Fibroblast of the conjunctiva (primary cell): ENCODE data around the gene FGFR3.
A peak's percentile ranks its signal among the peaks of the same experiment; 100 is the strongest.

Source experiments
- DNase-seq: peaks from one replicate; pipeline ENCODE4 v3.0.0-alpha.2; 2010; ENCODE audit warnings: low read depth

The FGFR3 gene

DNA sequence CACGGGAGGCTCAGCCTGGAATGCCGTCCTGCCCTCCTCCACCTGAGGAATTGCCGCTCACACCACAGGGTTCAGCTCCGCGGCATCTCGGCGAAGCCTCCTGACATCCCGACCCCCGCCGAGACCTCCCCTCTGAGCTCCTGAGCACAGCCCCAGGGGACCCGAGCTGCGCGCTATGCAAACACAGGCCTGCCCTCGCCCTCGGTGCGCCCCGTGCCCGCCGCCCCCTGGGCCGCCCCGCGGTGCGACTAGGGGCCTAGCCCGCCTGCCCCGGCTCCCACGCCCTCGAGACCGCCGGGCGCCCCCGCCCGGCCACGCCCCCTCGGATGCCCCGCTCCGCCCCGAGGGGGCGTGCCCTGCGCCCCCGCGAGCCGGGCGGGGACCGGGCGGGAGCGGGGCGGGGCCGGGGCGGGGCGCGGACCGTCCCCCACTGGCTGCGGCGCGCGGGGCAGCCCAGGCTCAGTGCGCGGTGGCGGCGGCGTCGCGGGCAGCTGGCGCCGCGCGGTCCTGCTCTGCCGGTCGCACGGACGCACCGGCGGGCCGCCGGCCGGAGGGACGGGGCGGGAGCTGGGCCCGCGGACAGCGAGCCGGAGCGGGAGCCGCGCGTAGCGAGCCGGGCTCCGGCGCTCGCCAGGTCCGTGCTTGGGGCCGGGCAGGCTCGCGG lies at the start of gene FGFR3:
TSS of gene FGFR3 (plus strand) at position 462 of the 664 bp plus-strand sequence. CDS start 642 bp downstream, outside the sequence.
- no peak for DNase-seq

DNA sequence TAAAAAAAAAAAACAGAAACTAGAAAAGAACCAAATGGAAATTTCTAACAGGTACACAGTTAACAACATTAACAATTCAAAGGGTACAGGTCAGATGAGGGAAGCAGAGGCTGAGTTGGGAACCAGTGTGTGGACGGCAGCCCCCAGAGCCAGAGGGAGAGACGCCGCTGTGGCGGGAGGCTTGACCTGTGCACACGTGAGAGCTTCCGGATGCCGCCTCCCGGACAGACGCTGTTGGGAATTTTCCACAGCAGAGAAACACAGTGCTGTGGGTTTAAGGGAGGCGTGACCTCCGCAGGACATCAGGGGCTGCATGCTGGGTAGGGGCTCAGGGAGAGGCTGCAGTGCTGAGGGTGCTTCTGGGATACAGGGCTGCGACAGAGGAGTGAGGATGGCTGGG lies 49.5 kb upstream of the FGFR3 start:
- DNase-seq = no peak

- no peak for DNase-seq
Observed at GRCh38 chr4:1743975-1744374, 49.1 kb upstream of the FGFR3 start.

DNA sequence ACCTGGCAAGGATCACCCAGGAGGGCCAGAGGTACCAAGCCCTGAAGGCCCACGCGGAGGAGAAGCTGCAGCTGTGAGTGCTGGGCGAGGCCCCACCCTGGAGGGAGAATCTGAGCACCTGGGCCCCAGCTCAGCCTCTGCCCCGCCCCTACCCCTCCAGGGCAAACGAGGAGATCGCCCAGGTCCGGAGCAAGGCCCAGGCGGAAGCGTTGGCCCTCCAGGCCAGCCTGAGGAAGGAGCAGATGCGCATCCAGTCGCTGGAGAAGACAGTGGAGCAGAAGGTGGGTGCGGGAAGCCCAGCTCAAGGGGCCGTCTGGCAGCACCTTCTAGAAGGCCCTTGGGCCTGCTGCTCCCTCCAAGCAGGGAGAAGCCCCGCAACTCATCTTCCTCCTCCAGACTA lies 48.5 kb upstream of the FGFR3 start:
- DNase-seq = no peak

GRCh38 chr4:1745165-1745564 lies 47.9 kb upstream of the FGFR3 start:
- DNase-seq = no peak

- no peak for DNase-seq
Observed at GRCh38 chr4:1745697-1746096, 47.4 kb upstream of the FGFR3 start.

DNA sequence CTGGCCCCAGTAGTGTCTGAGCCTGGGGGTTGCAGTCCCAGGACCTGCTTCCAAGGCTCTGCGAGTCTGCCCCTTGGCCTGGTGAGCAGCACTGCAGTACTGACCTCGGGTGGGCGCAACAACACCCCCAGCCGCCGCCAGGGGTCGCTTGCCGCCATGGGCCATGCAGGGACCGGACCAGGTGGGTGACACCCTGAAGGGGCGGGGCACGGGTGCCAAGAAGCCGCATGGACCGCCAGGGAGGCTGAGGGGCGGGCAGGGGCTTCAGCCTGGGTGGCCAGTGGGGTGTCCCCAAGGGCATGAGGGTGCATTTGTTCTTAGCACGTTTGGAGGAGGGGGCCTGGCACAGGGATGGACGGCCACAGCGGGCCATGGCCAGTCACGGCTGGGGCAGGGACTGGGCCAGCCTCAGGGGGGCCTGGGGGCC lies 46.8 kb upstream of the FGFR3 start:
- peak; percentile 31 for DNase-seq

DNA sequence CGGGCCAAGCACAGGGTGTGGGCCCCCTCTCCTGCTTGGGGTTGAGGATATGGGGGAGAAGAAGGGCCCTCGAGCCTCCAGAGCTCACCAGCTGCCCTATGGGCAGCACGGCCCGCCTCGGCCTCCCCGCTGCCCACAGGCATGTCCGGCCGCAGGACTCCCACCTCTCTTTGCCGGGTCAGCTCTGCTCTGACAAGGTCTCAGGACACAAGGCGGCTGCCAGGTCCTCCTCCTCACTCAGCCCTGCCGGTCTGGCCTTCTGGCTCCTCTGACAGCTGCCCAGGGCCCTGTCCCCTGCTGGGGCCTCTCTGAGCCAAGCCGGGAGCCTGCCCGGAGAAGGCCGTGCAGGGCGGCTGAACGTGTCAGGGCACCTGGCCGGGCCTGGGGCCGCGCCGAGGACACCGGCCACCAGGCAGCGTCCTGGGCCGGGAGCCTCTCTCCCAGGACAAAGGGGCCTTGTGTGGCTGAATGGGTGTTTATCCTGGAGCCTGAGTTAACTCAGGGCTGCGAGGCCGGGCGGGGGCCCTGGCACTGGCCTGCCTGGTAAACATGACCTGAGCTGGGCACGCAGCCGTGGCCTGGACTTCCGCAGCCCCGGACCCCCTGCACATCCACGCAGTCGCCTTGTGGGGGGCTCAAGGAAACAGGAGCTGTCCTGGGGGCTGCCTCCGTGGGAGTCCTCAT lies 46.0 kb upstream of the FGFR3 start:
- DNase-seq = no peak

- no peak for DNase-seq
Observed at GRCh38 chr4:1747603-1747967, 45.5 kb upstream of the FGFR3 start.

GRCh38 chr4:1748465-1748995 lies 44.6 kb upstream of the FGFR3 start:
- peak; percentile 30 for DNase-seq

- no peak for DNase-seq
Observed at GRCh38 chr4:1749370-1749769, 43.7 kb upstream of the FGFR3 start.

DNA sequence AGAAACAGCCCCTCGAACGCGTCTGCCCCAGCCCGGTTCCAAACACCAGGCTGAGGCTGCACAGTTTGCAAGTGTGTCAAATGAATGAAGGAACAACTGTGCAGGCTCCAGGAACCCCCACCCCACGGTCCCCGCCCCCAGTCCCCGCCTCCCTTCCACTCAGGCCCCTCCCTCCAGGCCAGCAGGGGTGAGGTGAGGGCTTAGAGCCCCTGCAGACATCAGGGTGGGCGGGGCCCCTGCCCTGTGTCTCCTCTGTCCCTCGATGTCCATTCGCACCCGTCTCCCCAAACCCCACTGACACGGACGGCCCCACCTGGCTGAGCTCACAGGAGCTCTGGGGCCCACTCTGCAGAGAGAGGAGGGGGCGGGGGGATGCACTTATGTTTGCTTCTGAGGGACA lies 43.3 kb upstream of the FGFR3 start:
- no peak for DNase-seq

- DNase-seq = no peak
Observed at GRCh38 chr4:1750381-1751154, 42.5 kb upstream of the FGFR3 start.

GRCh38 chr4:1751155-1751918 lies 41.8 kb upstream of the FGFR3 start:
- no peak for DNase-seq

DNA sequence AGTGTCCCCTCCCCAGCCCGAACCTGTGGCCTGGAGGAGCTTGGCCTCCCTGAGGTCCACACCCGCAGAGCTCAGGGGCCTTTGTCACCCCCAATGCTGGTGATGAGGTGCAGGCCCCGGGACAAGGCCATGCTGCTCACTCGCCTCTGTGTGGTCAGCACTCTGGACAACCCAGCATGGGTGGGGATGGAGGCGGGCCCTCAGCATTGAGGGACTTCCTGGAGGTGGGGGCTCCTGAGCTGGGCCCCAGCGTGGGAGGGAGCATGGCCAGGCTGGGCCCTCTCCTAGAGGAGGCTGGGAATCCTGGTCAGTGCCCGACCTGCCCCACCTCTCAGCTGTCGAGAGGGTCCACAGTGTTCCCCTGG lies 41.2 kb upstream of the FGFR3 start:
- no peak for DNase-seq

DNA sequence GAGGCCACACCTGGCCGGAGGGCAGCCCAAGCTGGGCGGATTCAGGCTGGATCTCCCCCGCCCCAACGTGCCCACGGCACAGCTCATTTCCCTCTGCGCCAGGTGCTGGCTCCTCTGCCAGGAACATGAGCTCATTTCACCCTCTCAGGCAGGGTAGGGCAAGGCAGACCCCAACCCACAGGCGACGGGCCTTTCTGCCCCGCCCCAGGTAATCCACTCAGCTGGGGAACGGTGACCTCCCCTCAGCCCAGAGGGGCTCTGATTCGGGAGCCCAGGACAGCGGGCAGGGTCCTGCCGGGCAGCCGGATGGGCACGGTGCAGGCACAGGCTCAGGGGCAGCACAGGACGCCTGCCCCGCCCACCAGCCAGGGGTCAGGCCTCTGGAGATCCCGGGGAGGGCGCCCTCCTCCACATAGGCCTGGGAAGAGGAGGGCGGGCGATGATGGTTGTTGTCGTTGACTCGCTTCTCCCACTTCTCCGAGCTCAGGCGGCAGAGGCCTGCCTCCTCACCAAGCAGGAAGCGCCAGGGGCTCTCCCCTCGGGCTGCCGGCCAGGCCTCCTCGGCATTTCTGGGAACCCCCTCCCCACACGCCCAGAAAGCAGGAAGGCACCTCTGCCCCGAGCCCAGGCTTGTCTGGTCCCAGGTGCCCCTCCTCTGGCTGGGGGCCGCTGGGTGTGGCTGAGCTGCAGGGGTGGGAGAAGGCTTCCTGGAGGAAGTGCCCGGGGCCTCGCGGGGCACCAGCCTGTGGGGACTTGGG lies 40.6 kb upstream of the FGFR3 start:
- DNase-seq = no peak

DNA sequence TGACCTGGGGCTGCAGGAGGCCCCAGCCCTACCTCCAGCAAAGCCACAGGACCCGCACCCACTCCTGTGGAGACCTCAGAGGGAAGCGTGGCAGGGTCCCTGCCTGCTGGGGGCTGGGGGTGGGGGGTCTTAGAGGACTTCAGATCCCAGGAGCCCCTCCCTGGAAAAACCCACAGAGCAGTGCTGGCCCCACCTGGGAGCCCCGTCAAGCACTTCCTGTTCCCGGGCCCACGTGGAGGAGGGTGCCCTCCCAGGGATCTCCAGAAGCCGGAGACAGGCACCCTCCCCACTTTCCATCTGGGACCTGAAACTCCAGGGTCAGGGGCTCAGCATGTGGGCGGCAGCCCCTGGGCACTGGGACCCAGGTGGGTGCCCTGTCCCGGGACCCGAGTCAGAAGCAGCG lies 39.8 kb upstream of the FGFR3 start:
- DNase-seq = no peak

DNA sequence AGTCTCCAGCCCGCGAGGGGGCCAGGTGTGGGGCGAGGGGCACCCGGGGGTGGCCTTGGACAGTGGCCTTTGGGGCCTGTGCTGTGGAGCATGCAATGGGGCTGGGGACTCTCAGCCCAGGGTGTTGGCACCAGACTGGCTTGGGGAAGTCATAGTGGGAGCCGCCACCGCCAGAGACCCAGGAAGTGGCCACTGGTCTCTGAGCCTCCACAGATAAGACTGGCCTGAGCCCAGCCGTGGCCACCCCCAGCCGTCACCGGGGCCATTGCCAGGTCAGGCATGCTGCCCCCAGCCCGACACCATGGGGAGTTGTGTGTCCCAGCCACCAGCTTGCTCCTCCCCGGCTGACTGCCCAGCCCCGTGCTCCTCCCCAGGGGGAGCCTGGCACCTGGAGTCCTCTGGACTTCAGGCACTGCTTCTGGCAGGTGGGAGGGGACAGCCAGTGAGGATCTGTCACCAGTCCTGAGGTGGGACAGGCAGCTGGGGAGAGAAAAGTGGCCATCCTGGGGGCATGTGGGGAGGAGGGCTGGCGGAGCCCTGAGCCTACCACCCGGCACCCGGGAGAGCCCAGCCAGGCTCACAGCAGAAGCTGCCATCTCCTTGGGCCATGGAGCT lies 39.3 kb upstream of the FGFR3 start:
- no peak for DNase-seq

DNA sequence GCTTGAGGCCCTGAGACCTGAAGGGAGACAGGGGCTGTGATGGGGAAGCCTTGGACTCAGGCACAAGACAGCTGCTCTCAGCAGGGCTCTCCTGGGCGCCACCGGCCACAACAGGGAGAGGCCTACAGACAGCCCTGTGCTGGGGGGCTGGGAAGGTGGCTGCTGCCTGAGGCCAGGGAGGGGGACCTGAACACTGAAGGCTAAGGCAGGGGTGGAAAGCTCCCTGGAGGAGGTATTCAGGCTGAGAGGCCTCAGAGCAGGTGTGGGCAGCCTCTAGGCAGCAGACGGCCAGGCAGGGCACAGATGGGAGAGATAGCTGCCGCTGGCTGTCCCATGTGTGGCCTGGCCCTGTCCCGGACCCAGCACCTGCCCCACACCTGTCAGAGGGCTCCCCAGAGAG lies 38.8 kb upstream of the FGFR3 start:
- DNase-seq = no peak

- no peak for DNase-seq
Observed at GRCh38 chr4:1755297-1755696, 37.8 kb upstream of the FGFR3 start.

GRCh38 chr4:1756079-1756478 lies 37.0 kb upstream of the FGFR3 start:
- no peak for DNase-seq
